Heart right ventricle (tissue), 16 donors: Measurements from ENCODE around the gene MIA3. TPM values are rescaled to one million over a fixed set of nuclear protein-coding genes. Genes with fewer than 3 reads are reported as not detected.

ENCODE experiments used
- ATAC-seq, 8 donors: fragments of 200-7000 bp; cut with Tn5 transposase; one replicate each; pipeline ENCODE4 v1.9.1; 2020; ENCODE audit warnings: mild to moderate bottlenecking in 8 of 8, moderate library complexity in 8 of 8, moderate number of reproducible peaks in 1 of 8
- DNase-seq, 2 donors: peaks; one replicate each; pipeline ENCODE4 v3.0.0-alpha.2; 2020
- H3K27ac ChIP-seq, 10 donors: fragments of 200-600 bp; sonication (generic) in 2 of 10; one replicate each; pipeline versions ENCODE4 v1.5.0 to v1.8.0; 2020 to 2022; ENCODE audit warnings: mild to moderate bottlenecking in 3 of 10
- H3K27me3 ChIP-seq, 7 donors: fragments of 200-600 bp; one replicate each; pipeline ENCODE4 v1.8.0; 2021 to 2022; ENCODE audit warnings: mild to moderate bottlenecking in 2 of 7
- H3K36me3 ChIP-seq, 9 donors: fragments of 200-600 bp; sonication (generic) in 1 of 9; one replicate each; pipeline versions ENCODE4 v1.5.0 to v1.8.0; 2020 to 2022; ENCODE audit warnings: mild to moderate bottlenecking in 2 of 9
- H3K4me1 ChIP-seq, 9 donors: fragments of 200-600 bp; sonication (generic) in 1 of 9; one replicate each; pipeline versions ENCODE4 v1.5.0 to v1.8.0; 2020 to 2022; ENCODE audit warnings: mild to moderate bottlenecking in 4 of 9
- H3K4me3 ChIP-seq, 10 donors: fragments of 200-600 bp; sonication (generic) in 2 of 10; one replicate each; pipeline versions ENCODE4 v1.5.0 to v1.8.0; 2020 to 2022; ENCODE audit warnings: mild to moderate bottlenecking in 7 of 10, moderate library complexity in 2 of 10
- H3K9me3 ChIP-seq, 11 donors: fragments of 200-600 bp in 10 of 11; sonication (generic) in 2 of 11; one replicate each; pipeline versions ENCODE4 v1.5.0 to v1.8.0; 2013 to 2022; ENCODE audit warnings: mild to moderate bottlenecking in 2 of 11, control low read depth in 1 of 11, moderate library complexity in 1 of 11
- WGBS, 2 donors: extraction: QIAGEN DNeasy Blood & Tissue Kit; methylation state at CpG; one replicate each; pipeline ENCODE4 v1.1.7; 2013; ENCODE audit warnings: inconsistent platforms in 1 of 2; 5-methylcytosine and 5-hydroxymethylcytosine counted together
- intact Hi-C, 10 donors: fragments of 100-400 bp; cut with DNase I; formaldehyde crosslinking; loops; one replicate each; pipeline versions ENCODE4 v1.11.1 to v1.14.2; 2022
- polyA plus RNA-seq, 2 donors: library from polyadenylated mRNA; stranded (reverse); fragments of 200-250 nt; gene quantifications; one replicate each; pipeline ENCODE4 v1.2.3, GENCODE V29; 2013
- total RNA-seq, 10 donors: library from RNA; stranded (reverse); fragmentation: NEBNext Ultra II Directional in 3 of 10; extraction: Animal tissue kit (Norgen Biotek cat#: 25700) in 3 of 10; gene quantifications; one replicate each; pipeline versions ENCODE4 v1.2.1 to v1.2.4, GENCODE V29; 2021 to 2023
- TF ChIP-seq, protein P1 (sequence below), 9 donors: fragments of 200-600 bp; sonication (generic) in 2 of 9; IDR thresholded peaks; one replicate each; pipeline versions ENCODE4 v1.5.0 to v1.8.0; 2021 to 2022; ENCODE audit warnings: antibody characterized with exemption in 9 of 9, mild to moderate bottlenecking in 5 of 9, moderate library complexity in 1 of 9
- donor health status: Arrhythmogenic right ventricular cardiomyopathy.
- donor health status: ischemic (EF 13 %, LVEDD 7.1; RV severe dilation, severe dysfunction).
- donor health status: healthy with polysubstance abuse.
- donor health status: DM: no; HTN: yes; CAD: no.
- donor health status: DM: no; HTN: no; CAD: no.
- donor health status: ischemic (EF 25% LVEDD 6.9; RV normal size, moderate dysfunction).
- donor health status: ischemic (EF 25% LVEDD 5.7; RV mildly dilated, moderate dysfunction).
- donor health status: healthy.
- donor health status: DM: yes; HTN: yes; CAD: no.
- donor health status: Ischemic cardiomyopathy.
- donor health status: ischemic (EF 35%, LVEDD 5.7; RV mildly dilated, moderate dysfunction).
- donor health status: nonischemic (EF 11% LVEDD 7.7; RV severe dilation, severe dysfunction).
- donor health status: DM: yes; HTN: yes; CAD: no.
- donor health status: PGD.
- donor health status: ischemic (EF 29% LVEDD 5.4; RV normal size, mild dysfunction).
- donor health status: nonischemic (EF 23%, LVEDD 6.1; RV moderate dilation, normal function).

MIA3 gene
- total and polyA plus RNA-seq, 12 donors, result 22.8 to 72.5 (median 56.5) TPM

DNA sequence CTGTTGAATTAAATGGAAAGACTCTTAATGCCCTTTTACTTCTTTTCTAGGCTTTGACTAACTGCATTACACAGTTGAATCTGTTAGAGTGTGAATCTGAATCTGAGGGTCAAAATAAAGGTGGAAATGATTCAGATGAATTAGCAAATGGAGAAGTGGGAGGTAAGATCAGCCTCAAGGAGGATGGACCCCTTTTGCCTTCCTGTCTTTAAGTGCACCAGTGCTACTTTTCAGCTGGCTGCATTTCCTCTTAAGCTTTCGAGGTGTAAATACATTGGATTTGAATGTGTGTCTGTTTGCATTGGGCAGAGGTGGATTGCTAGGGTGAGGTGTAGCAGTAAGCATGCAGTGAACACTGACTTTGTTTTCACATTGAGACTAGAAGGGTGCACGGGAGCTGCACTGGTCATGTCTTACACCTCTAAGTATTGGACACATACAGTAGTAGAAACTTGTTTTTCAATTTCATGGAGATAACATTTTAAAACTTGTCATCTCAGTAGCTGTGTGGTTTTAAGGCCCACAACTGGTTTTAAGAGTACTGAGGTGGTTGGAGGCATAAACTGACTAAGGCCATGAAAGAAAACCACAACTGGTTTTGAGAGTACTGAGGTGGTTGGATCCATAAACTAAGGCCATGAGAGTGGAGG, 35.4 kb downstream of the MIA3 start:
- no peak for DNase-seq
- no peak overlapping the region for H3K27ac ChIP-seq
- no peaks in the 10 kb centered on the region for H3K9me3 ChIP-seq
- H3K27me3 ChIP-seq, result no peaks in the 10 kb centered on the region
- intact Hi-C loops, result loop anchor here in 1 of 10 donors (10.0 kb wide), 1 partner anchor 51 kb away; no protein-coding TSS in a partner anchor
- peaks cover 0 to 18% (median 0%) of the 10 kb centered on the region in 9 donors for H3K4me1 ChIP-seq
- no peak overlapping the region for H3K4me3 ChIP-seq
- 86 to 95% methylated on average over 2 of the region's 2 CpGs for WGBS, 2 donors
- TF ChIP-seq, protein P1, sequence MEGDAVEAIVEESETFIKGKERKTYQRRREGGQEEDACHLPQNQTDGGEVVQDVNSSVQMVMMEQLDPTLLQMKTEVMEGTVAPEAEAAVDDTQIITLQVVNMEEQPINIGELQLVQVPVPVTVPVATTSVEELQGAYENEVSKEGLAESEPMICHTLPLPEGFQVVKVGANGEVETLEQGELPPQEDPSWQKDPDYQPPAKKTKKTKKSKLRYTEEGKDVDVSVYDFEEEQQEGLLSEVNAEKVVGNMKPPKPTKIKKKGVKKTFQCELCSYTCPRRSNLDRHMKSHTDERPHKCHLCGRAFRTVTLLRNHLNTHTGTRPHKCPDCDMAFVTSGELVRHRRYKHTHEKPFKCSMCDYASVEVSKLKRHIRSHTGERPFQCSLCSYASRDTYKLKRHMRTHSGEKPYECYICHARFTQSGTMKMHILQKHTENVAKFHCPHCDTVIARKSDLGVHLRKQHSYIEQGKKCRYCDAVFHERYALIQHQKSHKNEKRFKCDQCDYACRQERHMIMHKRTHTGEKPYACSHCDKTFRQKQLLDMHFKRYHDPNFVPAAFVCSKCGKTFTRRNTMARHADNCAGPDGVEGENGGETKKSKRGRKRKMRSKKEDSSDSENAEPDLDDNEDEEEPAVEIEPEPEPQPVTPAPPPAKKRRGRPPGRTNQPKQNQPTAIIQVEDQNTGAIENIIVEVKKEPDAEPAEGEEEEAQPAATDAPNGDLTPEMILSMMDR (IDR thresholded peaks at IDR 0.05), result no peak
- ATAC-seq, result no peak
- peaks cover 0 to 100% (median 51%) of the 10 kb centered on the region in 9 donors for H3K36me3 ChIP-seq

DNA sequence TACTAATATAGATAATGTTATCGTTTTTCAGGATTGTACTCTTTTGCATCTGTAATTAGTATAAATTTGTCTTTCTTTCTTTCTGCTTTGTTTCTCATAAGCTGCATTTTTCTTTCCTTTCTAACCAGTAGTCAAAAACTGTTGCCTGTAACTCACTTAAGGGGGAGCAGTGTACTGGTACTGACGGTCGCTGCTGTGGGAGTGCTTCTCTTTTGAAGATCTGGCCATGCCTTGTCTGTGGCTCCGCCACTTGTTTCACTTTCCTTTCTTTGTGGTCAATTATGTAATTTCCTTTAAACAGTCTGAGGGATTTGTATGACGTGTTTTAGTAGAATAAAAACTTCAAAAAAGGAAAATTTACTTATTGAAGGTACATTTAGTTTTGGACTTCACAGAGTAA, 37.0 kb downstream of the MIA3 start:
- DNase-seq (peak in 1 of 2 donors; percentile 42), ATAC-seq (peak in 7 of 8 donors; percentile 63 to 90 (median 72))
- Histone ChIP-seq H3K36me3 (peaks cover 0 to 100% (median 61%) of the 10 kb centered on the region in 9 donors), H3K27me3 (no peaks in the 10 kb centered on the region), H3K4me3 (peak overlapping the region in 1 of 10 donors; percentile 18), H3K27ac (peak overlapping the region in 6 of 10 donors; percentile 4 to 79 (median 56)), H3K9me3 (no peaks in the 10 kb centered on the region), H3K4me1 (peaks cover 0 to 18% (median 0%) of the 10 kb centered on the region in 9 donors)
- intact Hi-C loops, result loop anchor here in 1 of 10 donors (10.0 kb wide), 1 partner anchor 50 kb away; no protein-coding TSS in a partner anchor
- TF ChIP-seq, protein P1 (IDR thresholded peaks at IDR 0.05), result peak in 2 of 9 donors; percentile 13 to 34
- WGBS, 2 donors, result 60 to 69% methylated on average over 5 of the region's 5 CpGs

DNA sequence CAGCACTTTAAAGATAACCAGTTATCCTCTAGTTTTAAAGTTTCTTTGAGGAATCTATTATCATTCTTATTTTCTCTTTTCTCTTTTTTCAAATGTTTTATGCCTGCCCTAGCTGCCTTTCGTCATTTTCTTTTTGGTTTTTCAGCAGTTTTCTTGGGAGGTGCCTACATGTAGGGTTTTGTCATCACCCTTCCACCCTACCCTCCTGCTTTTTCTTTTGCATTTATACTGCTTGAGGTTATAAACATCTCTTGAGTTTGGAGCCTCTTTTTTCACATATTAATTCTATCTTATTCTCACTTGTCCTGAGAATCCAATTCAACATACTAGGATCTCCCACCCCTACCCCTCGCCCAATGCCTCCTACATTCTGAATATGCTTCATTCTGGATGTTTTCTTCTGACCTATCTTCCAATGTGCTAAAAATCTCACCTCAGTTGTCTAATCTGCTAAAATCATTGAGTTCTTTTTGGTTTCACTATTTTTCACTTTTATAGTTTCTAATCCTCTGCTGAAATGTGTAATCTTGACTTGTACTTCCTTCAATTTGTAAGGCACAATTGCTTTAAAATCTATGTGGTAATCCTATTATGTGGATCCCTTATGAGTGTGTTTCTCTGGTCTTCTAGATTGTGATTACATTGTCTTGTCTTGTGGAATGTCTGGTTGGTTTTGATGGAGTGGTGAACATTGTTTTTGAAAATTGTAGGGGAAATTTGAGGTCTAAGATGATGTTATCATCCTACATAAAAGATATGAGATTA, 38.7 kb downstream of the MIA3 start:
- no peak overlapping the region for H3K4me3 ChIP-seq
- peaks cover 0 to 18% (median 0%) of the 10 kb centered on the region in 9 donors for H3K4me1 ChIP-seq
- H3K36me3 ChIP-seq, result peaks cover 0 to 100% (median 60%) of the 10 kb centered on the region in 9 donors
- intact Hi-C loops, result loop anchor here in 1 of 10 donors (10.0 kb wide), 1 partner anchor 48 kb away; no protein-coding TSS in a partner anchor
- no peaks in the 10 kb centered on the region for H3K27me3 ChIP-seq
- ATAC-seq (no peak), DNase-seq (no peak)
- H3K9me3 ChIP-seq, result no peaks in the 10 kb centered on the region
- TF ChIP-seq, protein P1 (IDR thresholded peaks at IDR 0.05), result no peak
- WGBS, 2 donors, result 98 to 100% methylated on average over 2 of the region's 2 CpGs
- H3K27ac ChIP-seq, result no peak overlapping the region

DNA sequence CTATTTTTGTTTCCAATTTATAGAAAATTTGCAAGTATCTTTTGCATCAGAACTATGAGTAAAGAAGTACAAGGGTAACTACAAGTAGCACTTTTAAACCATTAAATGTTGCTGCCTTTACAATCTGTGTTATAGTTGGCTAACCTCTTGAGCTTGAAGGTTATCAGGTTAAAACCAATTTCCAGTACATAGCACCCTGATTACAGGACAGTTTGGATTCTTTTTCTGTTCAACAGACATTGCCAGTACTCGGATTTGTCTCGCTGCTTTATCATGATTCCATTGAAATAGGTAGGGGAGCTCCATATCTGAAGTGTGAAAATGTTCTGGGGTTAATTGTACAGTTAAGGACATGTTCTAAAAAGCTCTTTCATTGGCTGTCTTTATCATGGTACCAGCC, 40.0 kb downstream of the MIA3 start:
- H3K4me1 ChIP-seq, result peaks cover 0 to 18% (median 0%) of the 10 kb centered on the region in 9 donors
- no peak overlapping the region for H3K27ac ChIP-seq
- H3K36me3 ChIP-seq, result peaks cover 0 to 100% (median 58%) of the 10 kb centered on the region in 9 donors
- TF ChIP-seq, protein P1 (IDR thresholded peaks at IDR 0.05), result no peak
- DNase-seq (no peak), ATAC-seq (no peak)
- no peak overlapping the region for H3K4me3 ChIP-seq
- intact Hi-C loops, result loop anchor here in 1 of 10 donors (10.0 kb wide), 1 partner anchor 47 kb away; no protein-coding TSS in a partner anchor
- 29 to 38% methylated on average over 2 of the region's 2 CpGs for WGBS, 2 donors
- H3K27me3 ChIP-seq, result no peaks in the 10 kb centered on the region
- H3K9me3 ChIP-seq, result no peaks in the 10 kb centered on the region
